Erythroblast (primary cell): ENCODE measurements around the gene LIN7B.

ENCODE experiments used
- GATA1 ChIP-seq: IDR thresholded peaks from 2 replicates; pipeline ENCODE4 v1.6.1; 2011; ENCODE audit warnings: low read depth, mild to moderate bottlenecking, control low read depth, low read length, moderate library complexity
- POLR2A ChIP-seq: IDR thresholded peaks from 2 replicates; pipeline ENCODE4 v1.6.1; 2011; ENCODE audit warnings: mild to moderate bottlenecking, low read length

- no peak for TF ChIP-seq POLR2A
- TF ChIP-seq GATA1: no peak
Observed at GRCh38 chr19:49149652-49150105, 35.5 kb downstream of the LIN7B start.
